GM23338 (cell line): ENCODE results near the gene SHISA6.

ENCODE experiments used
- CTCF ChIP-seq, 2 experiments: fragments of 200-600 bp in 1 of 2; sonication (generic) in 1 of 2; conservative IDR thresholded peaks; 2 replicates each; pipeline versions ENCODE4 v1.5.1 to v1.6.1; 2016 to 2017; ENCODE audit warnings: antibody characterized with exemption in 2 of 2, low read depth in 2 of 2, mild to moderate bottlenecking in 2 of 2, moderate library complexity in 1 of 2
- ETS1 ChIP-seq: IDR thresholded peaks from 2 replicates; pipeline ENCODE4 v1.6.1; 2016; ENCODE audit warnings: antibody characterized with exemption
- EZH2 ChIP-seq: fragments of 200-600 bp; sonication (generic); IDR thresholded peaks from one replicate; pipeline ENCODE4 v1.8.0; 2017; ENCODE audit warnings: antibody characterized with exemption, mild to moderate bottlenecking, low read depth; ENCODE audit not compliant: unreplicated experiment
- EZH2phosphoT487 ChIP-seq: fragments of 200-600 bp; sonication (generic); IDR thresholded peaks from one replicate; pipeline ENCODE4 v1.8.1; 2018; ENCODE audit warnings: antibody characterized with exemption; ENCODE audit not compliant: unreplicated experiment
- JUNB ChIP-seq: IDR thresholded peaks from one replicate; pipeline ENCODE4 v1.6.1; 2016; ENCODE audit warnings: antibody characterized with exemption; ENCODE audit not compliant: unreplicated experiment
- NANOG ChIP-seq: IDR thresholded peaks from 2 replicates; pipeline ENCODE4 v1.6.1; 2016; ENCODE audit warnings: antibody characterized with exemption, borderline replicate concordance
- POLR2AphosphoS5 ChIP-seq: IDR thresholded peaks from 2 replicates; pipeline ENCODE4 v1.6.1; 2016; ENCODE audit warnings: antibody characterized with exemption, low read depth
- REST ChIP-seq: IDR thresholded peaks from one replicate; pipeline ENCODE4 v1.6.1; 2018; ENCODE audit warnings: antibody characterized with exemption; ENCODE audit not compliant: unreplicated experiment
- ZNF114 ChIP-seq: fragments of 250-450 bp; sonication (Bioruptor Pico); IDR thresholded peaks from 2 replicates; pipeline ENCODE4 v1.5.0; 2020; ENCODE audit warnings: mild to moderate bottlenecking, moderate library complexity
- ZNF331 ChIP-seq: fragments of 250-450 bp; sonication (Bioruptor Pico); IDR thresholded peaks from 2 replicates; pipeline ENCODE4 v1.5.0; 2020; ENCODE audit warnings: low read depth, mild to moderate bottlenecking, moderate library complexity

- TF ChIP-seq POLR2AphosphoS5 (no peak), CTCF (conservative IDR thresholded peaks at IDR 0.05; ENCODE audit: low read depth in 2 of 2) (no peak), ZNF331 (CRISPR knock-in tag) (no peak), EZH2 (no peak), EZH2phosphoT487 (no peak), ZNF114 (no peak), JUNB (no peak), REST (no peak), ETS1 (no peak), NANOG (no peak)
These were observed 19.8 kb upstream of the SHISA6 start for GRCh38 chr17:11221196-11221595.
